Stimulated activated CD8-positive, alpha-beta memory T cell treated with anti-CD3 and anti-CD28 coated beads, Interleukin-2, amount 100 ng/mL, for 48 hours (primary cell): Measurements from ENCODE around the gene KRTAP13-2.

Source experiments
- DNase-seq, 2 donors: peaks; one replicate each; pipeline ENCODE4 v3.0.0-alpha.2; 2020; ENCODE audit warnings: low read depth in 2 of 2

The KRTAP13-2 gene, protein sequence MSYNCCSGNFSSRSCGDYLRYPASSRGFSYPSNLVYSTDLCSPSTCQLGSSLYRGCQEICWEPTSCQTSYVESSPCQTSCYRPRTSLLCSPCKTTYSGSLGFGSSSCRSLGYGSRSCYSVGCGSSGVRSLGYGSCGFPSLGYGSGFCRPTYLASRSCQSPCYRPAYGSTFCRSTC

GRCh38 chr21:30372139-30372770 is at the start of gene KRTAP13-2:
Gene KRTAP13-2 (minus strand): TSS chr21:30372271. CDS start chr21:30372213, 58 bp downstream.
- DNase-seq: no peak

DNA sequence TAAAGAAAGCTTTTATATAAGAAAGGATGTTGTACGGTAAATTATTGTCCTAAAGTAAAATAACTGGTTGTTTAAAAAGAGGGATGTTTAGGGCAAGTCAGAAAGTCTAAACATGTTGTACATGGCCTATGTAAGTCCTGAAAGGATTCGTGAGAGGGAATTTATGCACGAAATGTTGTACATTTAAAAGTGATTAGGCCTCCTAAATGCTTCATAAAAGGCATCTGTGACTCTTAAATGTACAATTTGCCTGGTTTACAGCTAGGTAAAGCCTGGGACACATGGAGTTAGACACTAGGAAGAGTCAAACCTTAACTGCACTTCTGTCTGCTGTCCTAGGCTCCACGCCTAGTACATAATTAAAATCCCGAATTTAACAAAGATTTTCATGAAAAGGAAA is 43.9 kb upstream of the KRTAP13-2 start:
- no peak for DNase-seq

DNA sequence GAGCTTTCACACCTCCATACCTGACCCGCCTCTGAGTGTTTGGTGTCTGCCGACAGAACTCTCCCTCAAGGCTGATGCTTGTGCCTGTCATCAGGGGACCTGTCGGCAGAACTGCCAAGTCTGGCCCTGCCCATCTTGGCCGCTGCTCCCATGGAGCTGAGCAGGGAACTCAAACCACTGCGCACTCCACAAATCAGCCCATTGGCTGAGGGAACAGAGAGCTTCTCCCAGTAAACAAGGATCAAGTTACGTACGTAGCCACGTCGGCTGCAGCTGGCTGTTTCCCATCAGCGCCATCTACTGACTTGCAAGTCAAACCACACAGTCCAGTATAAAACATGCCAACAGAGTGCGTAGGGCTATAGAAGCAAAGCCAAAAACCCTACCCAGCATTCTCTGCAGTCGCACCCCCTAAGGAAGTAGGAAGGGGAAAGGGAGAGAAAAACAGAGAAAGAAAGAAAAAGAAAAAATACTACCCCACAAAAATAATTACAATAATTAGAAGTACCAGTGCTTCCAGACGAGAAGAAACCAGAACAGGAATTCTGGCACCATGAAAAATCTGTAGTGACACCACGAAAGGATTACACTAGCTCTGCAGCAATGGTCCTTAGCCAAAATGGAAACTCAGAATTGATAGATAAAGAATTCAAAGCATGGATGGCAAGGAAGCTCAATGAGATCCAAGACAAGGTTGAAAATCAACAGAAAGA is 36.9 kb upstream of the KRTAP13-2 start:
- no peak for DNase-seq

DNA sequence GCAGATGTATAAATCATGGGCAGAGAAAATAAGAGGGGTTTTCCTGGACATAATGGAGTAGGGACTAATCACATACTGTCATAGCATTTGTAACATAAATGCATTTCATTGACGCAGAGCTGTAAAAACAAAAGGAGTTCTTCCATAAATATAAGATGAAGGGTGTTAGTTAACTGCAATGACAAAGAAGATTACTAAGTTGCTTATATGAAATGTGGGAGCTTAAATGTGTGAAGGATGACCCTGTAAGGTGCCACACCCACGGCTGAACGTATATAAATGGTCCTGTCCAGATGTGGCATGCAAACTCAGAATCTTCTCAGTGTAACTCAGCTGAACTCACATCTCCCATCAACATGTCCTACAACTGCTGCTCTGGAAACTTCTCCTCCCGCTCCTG is 23.7 kb upstream of the KRTAP13-2 start, which contains the start of gene KRTAP13-1:
Gene KRTAP13-1 (plus strand): TSS at position 301 of the 400 bp plus-strand sequence. CDS start 56 bp downstream, at position 357.
- DNase-seq: no peak

DNA sequence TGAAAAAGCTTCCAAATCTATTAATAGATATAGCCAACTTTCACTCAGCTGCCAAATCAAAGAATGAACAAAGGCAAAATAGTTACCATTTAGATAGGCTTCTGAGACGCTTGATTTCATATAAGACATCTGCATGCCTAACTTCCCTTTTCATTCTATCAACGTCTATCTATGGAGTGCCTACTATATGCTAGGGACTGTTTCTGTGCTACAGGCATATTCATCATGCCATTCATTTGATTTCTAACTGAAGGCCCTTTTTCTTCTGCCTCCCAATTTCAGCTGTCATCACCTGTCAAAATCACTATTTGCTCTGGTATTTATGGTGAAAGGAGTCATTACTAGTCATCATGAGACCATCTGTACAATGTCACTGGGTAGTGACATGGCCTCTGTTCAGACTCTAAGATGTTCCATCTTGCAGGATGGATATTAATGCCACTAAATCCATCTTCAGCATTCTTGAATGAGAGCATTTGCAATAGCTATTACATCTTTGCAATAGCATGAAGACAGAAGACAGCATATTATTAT is 19.5 kb upstream of the KRTAP13-2 start:
- DNase-seq: no peak

- no peak for DNase-seq
These were observed 10.1 kb upstream of the KRTAP13-2 start for GRCh38 chr21:30382201-30382600.

DNA sequence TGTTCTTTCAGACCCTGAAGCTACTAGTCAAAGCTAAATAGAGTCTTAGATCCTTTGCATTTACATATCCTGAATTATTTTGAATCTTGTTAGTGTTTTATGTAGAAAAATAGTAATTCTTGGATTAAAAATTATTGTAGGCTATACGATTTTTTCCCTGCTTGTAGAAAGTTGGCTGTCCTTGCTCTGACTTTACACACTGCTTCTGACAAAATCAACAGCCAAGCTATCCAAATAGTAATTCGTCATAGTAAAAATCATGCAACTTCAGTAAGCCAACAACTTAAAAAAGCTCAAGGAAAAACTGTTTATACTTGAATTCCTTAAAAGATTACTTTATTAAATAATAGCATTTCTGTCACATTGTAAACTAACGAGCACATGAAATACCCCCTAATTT is 16.2 kb downstream of the KRTAP13-2 start:
- no peak for DNase-seq

DNA sequence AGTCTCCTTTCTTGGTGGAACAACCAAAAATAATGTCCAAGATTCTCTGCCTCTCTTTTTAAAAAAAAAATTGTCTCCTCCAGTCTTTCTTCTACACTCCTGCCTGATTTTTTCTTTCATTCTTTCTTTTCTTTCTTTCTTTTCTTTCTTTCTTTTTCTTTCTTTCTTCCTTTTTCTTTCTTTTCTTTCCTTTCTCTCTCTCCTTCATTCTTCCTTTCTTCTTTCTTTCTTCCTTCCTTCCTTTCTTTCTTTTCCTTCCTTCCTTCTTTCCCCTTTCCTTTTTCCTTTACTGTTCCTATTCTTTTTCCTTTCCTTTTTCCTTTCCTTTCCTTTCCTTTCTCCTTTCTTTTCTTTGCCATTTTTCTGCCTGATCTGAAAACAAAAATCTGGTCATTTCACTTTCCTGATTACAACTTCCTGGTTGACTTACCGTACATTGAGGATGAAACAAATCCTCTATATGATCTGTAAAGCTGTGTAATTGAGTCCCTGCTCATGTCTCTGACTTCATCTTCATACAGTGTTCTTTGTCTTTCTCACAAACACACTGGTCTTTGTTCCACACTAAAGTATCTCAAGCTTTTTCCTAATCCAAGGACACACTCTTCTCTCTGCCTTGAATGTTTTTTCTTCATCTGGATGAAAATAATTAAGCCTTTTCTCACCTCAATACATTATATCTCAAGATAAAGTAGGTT is 17.6 kb downstream of the KRTAP13-2 start:
- DNase-seq: no peak

DNA sequence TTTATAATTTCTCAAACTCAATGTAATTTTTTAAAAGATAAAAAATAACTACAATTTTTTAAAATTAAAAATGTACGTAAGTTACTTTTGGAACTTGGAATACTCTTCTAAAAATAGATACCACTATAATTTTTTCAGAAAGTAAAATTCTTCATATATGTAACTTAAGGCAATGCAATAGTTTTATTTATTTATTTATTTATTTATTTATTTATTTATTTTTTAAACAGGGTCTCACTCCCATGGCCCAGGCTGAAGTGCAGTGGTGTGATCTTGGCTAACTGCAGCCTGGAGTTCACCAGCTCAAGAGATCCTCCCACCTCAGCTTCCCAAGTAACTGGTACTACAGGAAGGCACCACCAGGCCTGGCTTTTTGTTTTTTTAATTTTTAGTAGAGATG is 20.5 kb downstream of the KRTAP13-2 start:
- no peak for DNase-seq

DNA sequence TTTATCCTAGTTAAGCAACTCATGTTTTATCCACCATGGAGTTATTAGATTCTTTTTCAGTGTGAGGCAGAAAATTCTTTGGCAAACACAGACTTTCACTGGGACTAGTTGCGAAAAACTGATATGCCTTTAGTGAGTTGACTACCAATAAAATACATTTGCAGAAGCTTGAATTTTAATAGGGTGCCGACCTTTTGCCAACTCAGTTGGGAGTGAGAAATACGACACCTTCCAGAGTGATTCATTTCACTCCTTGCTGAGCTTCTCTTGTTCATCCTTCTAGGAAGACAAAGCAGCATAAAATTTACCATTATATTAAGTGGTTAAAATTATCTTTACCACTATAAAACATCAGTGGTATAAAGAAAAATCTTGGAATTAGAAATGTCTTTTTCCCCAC is 22.5 kb downstream of the KRTAP13-2 start:
- no peak for DNase-seq

GRCh38 chr21:30348506-30348905 is 23.6 kb downstream of the KRTAP13-2 start, which contains the start of gene KRTAP23-1:
Gene KRTAP23-1 (minus strand): TSS chr21:30348606. CDS start chr21:30348606, 0 bp downstream.
- DNase-seq: no peak

DNA sequence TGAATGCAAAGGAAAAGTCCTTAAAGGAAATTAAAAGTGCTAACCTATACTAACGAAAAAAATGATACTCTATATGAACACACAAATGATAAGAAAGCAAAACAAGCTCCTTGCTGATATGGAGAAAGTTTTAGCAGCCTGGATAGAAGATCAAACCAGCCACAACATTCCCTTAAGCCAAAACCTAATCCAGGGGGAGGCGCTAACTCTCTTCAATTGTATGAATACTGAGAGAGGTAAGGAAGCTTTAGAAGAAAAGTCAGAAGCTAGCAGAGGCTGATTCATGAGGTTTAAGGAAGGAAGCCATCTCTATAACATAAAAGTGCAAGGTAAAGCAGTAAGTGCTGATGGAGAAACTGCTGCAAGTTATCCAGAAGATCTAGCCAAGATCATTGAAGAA is 27.1 kb downstream of the KRTAP13-2 start:
- DNase-seq: no peak

- DNase-seq: peak in 1 of 2 donors; percentile 15
These were observed 31.1 kb downstream of the KRTAP13-2 start for GRCh38 chr21:30340714-30341573.

DNA sequence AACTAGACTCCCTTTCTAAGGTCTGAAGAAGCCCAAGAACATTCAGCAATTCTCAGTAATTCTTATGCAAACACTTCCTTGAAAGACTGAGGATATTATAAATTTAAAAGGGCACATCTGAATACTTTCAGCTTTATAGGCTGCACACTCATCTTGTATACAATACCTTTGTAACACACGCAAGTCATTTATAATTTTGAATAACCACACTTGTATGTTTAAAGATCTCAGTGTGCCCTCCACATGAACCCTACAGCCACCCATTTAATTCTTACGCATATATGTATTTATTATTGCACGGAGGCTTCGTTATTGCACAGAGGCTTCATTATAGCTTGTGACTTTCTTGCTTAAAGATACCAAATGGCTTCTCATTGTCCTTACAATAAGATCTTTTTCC is 33.4 kb downstream of the KRTAP13-2 start:
- no peak for DNase-seq

GRCh38 chr21:30337772-30338171 is 34.3 kb downstream of the KRTAP13-2 start:
- no peak for DNase-seq

DNA sequence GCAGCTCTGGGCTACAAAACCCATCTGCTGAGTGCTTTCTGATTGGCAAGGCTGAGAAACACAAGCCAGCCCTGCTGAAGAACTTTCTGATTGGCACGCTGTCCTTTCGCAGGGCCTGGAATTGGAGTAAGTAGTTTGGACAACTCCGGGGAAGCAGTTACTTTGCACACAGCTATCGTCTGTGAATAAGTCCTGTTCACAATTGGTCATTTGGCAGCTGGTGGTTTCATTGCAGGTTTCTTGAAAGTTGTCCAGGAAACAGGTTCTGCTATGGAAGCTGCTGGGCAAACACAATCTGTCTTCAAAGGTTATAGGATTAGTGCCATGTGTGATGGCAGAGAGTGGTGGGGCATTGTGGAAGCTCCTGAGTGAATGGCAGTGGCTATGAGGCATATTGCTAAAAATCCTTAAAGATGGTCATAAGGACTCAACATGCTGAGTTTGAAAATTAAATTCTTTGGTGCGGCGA is 34.8 kb downstream of the KRTAP13-2 start, which contains the start of gene KRTAP27-1:
Gene KRTAP27-1 (minus strand): TSS at position 419 of the 469 bp plus-strand sequence. CDS start 26 bp downstream, at position 393.
- DNase-seq: no peak

GRCh38 chr21:30336596-30336995 is 35.5 kb downstream of the KRTAP13-2 start:
- no peak for DNase-seq

DNA sequence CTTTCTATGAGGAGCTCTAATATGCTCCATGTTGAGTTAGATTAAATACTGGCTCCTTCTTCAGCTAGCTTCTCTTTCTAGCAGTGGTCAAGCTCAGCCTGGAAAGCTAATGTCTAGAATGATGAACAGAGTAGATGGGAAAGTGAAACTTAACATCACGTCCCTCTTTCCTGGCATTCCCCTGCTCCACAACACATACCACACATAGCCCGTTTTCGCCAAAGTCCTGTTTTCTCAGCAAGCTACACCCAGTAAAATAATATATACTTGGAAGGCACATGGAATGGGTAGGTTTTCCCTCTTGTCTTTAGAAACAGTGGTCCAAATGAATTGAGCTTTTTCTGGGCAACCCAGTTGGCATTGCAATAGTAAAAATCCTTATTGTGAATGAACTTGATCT is 38.3 kb downstream of the KRTAP13-2 start:
- DNase-seq: no peak

GRCh38 chr21:30332681-30333080 is 39.4 kb downstream of the KRTAP13-2 start:
- no peak for DNase-seq

DNA sequence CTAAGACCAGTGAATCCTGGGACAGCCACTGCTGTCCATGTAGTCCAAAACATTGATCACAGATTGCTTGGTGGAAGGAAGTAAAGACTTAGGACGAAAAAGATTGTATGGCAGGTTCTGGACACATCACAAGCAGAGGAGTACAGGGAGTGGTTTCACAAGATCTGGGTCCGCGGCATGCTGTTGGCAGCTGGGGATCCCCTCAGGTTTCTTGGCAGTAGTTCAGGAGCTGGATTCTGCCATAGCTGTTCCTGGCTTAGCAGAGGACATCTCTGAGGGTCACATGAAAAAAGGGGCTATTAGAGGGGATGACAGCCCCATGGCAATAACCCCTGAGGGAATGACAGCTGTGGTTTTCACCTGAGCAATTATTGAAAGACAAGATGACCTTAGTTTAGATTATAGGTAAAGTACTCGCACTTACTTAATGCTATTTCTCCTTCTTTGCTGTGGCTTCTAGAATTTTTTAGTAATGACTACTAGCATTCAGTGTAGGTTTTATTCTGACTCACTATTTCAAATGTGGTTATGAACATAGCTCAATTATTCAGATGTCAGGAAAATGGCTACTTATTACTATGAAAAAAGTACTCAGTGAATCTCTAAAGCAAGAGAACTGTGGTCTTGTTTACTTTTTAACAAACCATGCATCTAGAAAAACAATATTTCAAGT is 42.7 kb downstream of the KRTAP13-2 start:
- no peak for DNase-seq
